UCSD-AML1 (cell line): ENCODE results near the gene ICA1.
"Not testable (repeated sequence)": the region's sequence is repeated elsewhere in the genome, so short reads cannot be mapped to it uniquely, and the experiment has no call there.

Source experiments
- DNase-seq: peaks from one replicate; lab custom pipeline; 2025; ENCODE audit not compliant: unreplicated experiment; lab: John Stamatoyannopoulos, UW

The ICA1 gene

DNA sequence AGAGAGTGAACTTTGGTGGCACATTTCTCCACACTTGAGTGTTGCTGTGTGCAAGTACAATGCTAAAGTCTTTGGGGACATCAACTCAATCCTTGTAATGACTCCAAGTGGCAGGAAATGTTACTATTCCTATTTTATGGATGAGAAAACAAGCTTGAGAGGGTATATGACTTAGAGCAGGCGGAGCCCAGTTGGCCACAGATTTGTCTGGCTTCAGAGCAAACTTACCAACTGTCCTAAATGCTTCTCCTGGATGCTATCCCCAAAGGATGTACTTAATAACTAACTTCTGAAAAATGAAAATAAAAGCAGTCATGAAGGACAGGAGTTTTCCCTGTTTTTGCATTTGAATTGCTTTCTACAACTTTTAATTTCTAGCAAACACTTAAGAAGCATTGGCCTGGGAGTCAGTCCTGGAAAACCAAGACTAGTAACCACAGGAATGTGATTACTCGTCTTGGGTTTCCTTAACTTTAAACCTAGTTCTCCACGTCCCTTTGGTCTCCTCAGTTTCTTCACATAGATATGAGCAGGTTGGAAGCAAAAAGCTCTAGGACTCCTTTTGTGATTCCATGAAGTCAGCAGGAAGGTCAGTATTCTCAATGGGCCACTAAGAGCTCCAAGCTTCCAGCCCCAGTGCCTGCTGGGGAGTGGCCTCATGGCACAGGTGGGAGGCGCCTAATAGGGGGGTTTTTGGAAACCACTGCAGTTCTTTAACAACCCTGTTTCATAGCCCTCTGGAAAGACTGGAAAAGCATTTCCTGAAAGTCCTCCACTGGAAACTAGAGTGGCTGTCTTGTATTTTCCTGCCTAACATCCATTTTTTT lies 152.6 kb downstream of the ICA1 start:
- no peak for DNase-seq

DNA sequence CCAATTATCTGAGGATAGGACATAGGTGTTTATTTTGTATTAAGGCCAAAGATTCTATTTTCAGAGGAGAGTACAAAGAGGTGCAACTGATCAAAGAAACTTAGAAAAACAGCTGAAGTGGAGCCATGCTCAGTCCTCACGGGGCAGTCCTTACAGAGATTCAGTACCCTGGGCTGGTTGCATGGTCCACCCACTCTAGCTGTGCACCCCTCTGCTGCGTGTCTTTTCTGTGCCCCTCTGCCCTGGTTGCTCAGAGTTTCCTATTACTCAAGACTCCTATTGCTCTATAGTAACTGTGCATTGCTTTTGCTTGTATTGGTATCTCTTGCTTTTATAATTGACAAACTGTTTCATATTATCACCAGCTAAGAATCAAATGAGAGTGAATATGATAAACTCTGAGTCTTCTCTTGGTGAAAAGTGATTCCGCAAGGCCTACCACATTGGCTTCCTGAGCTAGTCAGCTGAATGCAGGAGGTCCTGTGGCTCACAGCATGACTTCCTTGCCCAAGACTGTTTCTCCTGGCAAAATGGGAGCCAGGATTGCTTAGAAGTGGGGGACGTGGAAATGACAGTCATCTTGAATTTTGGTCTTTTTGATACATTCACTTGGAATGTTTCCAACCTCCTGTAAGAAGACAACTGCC lies 156.4 kb downstream of the ICA1 start:
- no peak for DNase-seq

DNA sequence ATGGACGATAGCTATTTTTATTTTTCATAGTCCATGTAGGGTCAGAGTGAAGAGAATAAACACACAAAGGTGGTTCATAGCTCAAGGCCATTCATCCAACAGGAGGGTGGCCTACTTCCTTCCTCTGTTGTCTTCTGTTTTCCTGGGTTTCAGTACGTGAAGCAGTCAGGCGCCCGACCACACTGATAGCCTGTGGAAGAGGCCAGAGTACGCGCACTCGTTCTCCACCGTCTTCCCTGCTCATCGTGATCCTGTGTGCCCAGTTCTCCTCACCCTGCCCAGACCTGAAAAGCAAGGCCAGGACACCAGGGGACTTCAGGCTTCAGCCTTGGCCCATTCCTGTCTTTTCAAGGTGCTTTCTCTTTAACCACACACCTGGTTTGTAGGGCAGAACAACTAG lies 158.7 kb downstream of the ICA1 start:
- DNase-seq, result no peak

DNA sequence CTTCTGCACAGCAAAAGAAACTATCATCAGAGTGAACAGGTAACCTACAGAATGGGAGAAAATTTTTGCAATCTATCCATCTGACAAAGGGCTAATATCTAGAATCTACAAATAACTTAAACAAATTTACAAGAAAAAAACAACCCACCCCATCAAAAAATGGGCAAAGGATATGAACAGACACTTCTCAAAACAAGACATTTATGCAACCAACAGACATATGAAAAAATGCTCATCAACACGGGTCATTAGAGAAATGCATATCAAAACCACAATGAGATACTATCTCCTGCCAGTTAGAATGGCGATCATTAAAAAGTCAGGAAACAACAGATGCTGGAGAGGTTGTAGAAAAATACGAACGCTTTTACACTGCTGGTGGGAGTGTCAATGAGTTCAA lies 160.7 kb downstream of the ICA1 start:
- not testable (repeated sequence) for DNase-seq

DNA sequence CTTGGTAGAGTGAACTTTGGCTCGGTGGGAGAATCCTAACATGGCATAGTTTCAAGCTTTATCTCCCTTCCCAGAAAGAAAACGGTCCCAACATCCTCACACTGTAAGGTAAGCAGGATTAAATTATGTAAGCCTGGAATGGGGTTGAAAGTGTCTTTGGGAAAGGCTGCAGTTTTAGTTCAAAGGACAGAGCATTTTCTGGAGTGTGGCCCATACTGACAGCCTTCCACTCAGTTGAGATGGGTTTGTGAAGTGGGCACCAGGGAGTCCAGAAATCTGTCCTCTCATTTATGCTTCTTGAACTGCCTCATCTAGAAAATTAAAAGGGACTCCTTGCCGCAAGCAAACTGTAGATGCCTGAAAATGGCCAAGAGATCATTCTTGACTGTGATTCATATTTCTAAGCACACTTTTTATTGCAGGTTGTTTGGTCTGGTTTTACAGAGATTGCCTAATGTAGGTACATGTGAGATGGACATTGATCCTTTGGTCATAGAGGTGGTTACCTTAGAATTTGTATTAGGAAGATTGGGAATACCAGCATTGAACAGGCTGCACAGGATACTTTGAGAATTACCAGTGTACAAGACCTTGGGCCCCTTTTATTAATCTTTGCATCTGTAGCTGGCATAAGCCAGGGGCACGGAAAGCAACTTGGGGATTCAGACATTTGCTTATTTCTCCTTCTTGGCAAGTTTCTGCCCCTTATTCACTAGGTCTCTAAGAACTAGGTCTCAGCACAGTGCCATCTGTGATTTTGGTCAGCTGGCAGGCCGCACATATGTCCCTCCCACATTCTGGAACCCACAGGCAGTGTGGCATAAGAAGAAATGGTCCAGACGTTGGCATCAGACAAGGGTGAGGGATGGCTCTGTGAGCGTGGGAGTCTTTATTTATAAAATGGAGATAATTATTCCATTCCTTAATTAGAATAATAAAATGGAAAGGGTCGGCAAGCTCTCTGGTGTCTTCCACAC lies 167.5 kb downstream of the ICA1 start:
- DNase-seq, result no peak

DNA sequence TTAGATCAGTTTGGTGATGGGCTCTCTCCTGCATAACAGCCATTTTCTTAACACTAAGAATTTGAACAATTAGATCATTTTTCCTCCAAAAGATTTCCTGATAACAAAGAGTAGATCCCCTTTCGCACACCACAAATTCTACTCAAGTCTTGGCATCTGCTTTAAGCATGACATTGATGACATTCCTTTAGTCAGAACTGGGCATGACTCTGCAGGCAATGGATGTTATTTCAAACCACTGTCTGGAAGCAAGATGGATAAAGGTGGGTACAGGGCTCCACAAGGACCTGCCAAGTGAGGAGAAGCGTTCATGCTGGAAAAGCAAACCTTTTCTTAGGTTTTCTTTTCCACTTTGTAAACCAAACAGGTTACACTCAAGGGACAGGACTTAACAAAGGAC lies 169.8 kb downstream of the ICA1 start:
- DNase-seq, result no peak

DNA sequence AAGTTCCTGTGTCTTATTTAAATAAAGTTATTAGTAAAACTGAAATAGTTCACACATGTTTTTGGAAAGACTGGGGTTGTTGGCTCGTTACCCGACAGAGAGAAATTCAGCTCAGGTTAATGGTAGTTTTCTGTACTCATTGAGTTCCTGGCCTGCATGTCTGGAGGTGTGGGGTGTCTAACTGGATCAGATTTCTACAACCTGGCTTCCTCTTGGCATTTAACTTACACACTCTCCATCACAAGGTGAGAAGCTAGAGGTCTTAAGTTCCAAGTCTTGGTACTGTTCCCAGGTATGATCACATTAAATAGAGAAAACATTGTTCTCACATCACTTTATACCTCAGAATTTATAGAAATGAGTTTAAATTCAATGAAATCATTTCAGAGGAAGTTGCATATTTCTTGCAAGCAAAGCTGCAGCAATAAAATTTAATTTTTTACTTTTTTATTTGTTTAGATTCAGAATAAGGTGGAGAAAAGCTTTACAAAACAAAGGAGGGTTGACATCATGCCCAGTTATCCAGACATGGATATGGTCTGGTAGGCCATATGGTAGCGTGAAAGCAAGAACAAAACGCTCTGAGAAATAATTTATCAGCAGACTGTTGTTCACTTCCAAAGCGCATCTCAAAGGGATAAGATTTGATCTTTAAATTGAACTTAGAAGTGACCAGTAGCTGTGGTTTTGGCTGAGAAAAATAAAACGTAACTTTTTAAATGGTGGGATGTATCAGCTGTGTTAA lies 172.8 kb downstream of the ICA1 start:
- DNase-seq, result no peak

DNA sequence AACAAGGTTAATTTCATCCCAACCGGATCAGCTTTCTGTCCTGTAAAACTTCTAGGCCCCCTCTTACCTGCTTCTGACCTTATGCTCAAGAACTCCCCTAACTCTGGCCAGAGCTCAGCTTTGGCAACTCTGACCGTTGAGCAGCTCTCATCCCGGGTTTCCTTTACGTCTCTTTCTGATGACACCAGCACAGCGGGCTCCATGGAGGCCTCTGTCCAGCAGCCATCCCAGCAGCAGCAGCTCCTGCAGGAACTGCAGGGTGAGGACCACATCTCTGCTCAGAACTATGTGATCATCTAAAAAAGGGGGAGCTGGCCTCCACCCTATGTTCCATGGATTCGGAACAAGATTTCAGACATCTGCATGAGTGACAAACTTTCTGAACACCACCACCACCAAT lies 175.7 kb downstream of the ICA1 start:
- DNase-seq, result no peak

DNA sequence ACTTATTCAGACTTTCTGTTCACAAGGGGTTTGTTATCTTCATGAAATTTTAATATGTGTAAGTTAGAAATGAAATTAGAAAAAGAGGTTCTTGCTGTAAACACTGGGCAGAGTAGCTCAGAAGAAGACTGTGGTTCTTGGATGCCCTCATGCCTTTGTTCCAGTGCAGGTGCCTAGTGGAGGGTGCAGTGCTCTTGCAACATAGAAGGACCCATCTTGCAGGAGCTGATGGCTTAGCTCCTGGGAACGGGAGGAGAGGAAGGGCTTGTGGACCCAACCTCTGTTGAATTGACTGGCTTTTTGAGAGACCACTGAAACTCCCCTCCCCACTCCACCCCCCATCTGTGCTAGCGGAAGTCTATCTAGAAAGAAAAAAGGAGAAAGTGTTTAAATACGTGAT lies 176.5 kb downstream of the ICA1 start:
- DNase-seq, result no peak

DNA sequence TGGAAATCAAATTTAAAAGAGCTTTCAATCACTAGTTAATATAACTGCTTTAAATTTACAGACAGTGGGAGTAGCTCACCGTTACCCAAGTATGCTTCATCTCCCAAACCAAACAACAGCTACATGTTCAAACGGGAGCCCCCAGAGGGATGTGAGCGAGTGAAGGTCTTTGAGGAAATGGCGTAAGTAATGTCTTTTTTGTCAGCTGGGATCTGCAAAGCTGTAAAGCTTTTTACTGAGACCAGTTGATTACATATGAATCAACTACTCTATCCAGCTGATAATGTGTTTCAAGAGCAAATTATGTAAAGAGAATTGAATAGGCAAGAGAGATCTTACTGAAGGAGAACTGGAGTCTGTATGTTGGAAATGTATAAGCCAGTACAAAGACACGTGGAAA lies 177.1 kb downstream of the ICA1 start:
- DNase-seq, result no peak

DNA sequence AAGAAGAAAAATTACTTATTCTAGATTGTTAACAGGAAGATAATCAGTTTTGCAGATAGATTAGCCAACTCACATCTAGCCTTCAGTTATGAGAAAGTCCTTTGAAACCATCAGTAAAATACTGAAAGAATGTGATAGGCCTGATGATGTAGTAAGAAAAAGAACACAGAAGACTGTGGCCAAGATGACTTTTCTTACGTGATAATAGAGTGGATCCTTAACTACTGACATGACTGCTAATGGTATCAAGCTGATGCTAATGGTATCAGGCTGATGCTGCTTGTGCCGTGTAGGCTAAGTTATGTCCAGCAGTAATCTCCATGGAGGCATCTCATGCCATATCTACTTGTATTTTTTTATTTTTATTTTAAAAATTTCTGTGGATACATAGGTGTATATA lies 179.2 kb downstream of the ICA1 start:
- DNase-seq, result no peak

DNA sequence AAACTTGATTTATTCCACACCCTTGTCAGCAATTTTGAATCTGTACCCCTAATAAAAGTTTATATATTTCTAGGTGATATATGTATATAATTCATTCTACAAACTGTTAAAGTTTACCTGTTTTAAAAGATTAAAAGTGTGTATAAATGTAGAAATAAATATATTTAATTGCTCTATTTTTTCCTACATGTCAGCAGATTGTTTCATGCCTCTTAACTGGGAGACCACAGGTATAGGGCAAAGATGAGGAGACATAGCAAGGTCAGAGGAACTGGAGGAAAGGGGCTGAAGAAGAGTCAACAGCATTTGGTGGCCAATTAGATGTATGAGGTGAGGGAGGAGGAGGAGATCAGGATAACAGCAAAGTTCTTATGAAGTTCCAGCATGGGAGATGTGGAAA lies 183.5 kb downstream of the ICA1 start:
- DNase-seq, result no peak

DNA sequence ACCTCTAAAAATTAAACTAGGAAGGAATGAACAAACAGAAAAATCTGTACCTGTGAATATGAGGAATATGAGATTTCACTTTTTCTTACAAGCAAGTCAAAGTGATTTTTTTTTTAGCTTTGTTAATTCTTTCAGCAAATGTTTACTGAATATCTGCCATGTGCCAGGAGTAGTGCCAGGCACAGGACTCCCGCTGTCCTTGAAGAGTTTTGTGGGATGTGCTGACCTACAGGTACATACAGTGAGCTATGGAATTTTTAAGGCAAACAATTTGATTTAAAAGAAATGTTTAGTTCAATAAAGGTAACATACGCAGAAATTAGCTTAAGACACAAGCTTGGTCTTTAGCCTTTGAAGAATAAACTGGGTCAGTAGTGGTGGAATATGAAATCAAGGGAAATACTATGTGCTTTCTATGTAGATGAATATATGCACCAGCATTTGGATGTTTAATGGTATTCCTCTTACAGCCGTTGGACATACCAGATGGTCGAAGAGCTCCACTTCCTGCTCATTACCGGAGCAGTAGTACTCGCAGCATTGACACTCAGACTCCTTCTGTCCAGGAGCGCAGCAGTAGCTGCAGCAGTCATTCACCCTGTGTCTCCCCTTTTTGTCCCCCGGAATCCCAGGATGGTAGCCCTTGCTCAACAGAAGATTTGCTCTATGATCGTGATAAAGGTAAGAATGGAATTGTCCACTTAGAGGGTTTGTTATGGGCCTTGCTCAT lies 191.4 kb downstream of the ICA1 start:
- no peak for DNase-seq

DNA sequence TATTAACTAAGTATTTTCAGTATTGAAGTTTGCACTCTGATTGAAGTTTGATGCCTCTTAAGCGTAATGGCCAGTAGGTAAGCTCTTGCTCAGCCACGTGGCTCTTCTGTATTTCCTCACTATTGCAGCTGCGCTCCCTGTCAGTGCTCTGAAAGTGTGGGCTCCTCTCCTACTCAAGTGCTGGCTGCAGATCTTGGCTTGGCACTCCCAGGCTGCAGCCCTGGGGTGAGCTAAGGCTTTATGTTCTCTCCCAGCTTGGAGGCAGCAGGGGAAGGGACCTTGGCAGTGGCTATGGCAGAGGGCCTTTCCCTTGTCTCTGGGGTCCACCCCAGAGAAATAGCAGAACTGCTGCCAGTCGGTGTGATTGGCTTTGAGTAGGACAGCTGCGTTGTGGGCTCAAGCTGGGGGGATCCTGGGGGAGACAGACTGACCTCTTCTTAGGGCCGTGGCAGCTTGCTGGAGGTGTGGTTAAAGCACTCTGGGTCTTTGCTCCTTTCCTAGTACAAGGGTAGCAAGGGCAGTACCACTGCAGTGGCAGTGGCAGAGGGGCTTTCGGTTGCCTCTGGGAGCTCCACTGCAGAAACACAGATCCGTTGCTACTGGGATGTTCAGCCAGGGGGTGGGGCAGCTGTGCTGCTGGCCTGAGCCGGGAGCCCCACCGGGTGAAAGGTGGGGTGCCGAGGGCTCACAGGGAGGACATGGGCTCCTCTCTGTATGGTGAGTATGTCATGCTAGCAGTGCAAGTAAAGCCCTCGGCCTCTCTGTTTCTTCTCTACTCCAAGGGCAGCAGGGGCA lies 192.9 kb downstream of the ICA1 start:
- DNase-seq, result no peak

DNA sequence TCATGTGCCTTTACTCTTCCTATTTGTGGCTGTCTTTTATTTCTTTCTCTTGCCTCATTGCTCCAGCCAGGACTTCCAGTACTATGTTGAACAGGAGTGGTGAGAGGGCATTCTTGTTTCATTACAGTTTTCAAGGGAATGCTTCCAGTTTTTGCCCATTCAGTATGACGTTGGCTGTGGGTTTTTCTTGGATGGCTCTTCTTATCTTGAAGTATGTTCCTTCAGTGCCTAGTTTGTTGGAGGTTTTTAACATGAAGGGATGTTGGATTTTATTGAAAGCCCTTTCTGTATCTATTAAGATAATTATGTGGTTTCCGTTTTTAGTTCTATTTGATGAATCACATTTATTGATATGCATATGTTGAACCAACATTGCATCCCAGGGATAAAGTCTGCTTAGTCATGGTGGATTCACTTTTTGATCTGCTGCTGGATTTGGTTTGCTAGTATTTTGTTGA lies 196.6 kb downstream of the ICA1 start:
- no peak for DNase-seq

DNA sequence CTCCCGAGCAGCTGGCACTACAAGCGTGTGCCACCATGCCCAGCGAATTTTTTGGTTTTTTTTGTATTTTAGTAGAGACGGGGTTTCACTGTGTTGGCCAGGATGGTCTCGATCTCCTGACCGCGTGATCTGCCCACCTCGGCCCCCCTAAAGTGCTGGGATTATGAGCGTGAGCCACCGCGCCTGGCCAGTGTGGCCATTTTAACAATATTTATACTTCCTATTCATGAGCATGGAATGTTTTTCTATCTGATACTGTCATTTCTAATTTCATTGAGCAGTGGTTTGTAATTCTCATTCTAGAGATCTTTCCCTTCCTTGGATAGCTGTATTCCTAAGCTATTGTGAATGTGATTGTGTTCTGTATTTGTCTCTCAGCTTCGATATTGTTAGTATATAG lies 197.1 kb downstream of the ICA1 start:
- DNase-seq, result no peak

DNA sequence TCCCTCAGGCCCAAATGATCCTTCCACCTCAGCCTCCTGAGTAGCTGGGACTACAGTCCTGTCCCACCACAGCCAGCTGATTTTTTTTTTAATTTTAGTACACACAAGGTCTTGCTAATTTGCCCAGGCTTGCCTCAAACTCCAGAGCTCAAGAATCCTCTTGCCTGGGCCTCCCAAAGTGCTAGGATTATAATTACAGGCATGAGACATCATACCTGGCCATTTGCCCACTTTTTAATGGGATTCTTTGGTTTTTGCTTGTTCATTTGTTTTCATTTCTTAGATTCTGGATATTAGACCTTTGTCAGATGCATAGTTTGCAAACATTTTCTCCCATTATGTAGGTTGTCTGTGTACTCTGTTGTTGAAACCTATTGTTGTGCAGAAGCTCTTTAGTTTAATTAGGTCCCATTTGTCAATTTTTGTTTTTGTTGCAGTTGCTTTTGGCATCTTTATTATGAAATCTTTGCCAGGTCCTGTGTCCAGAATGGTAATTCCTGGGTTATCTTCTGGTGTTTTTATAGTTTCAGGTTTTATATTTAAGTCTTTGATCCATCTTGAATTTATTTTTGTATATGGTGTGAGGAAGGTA lies 198.2 kb downstream of the ICA1 start:
- DNase-seq, result no peak

DNA sequence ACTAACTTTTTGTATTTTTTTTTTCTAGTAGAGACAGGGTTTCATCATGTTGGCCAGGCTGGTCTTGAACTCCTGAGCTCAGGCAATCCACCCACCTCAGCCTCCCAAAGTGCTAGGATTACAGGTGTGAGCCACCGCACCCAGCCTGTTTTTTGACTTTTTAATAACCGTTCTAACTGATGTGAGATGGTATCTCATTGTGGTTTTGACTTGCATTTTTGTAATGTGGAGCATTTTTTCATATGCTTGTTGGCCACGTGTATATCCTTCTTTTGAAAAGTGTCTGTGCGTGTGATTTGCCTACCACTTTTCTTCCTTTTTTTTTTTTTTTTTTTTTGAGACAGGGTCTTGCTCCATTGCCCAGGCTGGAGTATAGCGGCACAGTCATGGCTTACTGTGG lies 198.7 kb downstream of the ICA1 start:
- DNase-seq, result not testable (repeated sequence)
